ENCODE results near the gene FBXW11.
A peak's percentile ranks its signal among the peaks of the same experiment; 100 is the strongest.

FBXW11 gene

DNA sequence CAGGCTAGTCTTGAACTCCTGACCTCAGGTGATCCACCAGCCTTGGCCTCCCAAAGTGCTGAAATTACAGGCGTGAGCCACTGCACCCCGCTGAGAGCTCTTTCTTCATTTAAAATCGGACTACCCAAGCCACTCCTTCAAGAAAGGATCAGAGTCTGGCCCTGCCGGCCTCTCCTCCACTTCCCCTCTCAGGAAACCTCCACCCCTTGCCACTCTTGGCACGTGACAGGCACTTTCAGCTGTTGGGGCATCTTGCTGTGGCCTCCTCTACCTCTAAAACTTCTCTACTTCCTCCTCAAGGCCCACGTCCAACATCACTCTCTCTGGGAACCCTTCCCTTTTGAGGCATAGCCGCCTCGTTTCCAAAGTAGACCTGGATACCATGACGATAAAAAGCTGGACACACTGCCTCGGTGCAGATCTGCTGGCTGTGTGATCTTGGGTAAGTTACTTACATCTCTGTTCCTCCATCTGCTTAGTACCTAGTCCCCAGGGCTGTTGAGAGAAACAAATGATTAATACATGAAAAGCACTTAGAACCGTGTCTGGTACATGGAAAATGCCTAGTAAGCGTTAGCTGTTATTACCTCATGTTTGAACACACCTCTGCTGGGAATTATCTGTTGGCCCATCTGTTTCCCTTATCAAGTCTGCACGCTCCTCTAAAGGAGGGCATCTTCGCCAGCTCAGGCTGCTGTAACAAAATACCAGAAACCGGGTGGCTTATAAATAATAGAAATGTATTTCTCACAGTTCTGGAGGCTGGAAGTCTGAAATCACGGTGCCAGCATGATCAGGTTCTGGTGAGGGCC is 165.5 kb downstream of the FBXW11 start:
- no peaks in the 10 kb centered on the region for H3K27me3 ChIP-seq (ENCODE audit: insufficient read depth, poor library complexity, severe bottlenecking)
- peak overlapping the region; percentile 71 for H3K27ac ChIP-seq (replicated peaks)
- peak; percentile 90 to 96 for DNase-seq (ENCODE audit: low read depth in 1 of 2, low spot score in 1 of 2)
- H3K4me3 ChIP-seq (replicated peaks; ENCODE audit: insufficient read depth, low read length) = no peak overlapping the region
- TF ChIP-seq SPI1 (IDR thresholded peaks at IDR 0.05; ENCODE audit: borderline replicate concordance, low read depth) = peak; percentile 96
- no peak for TF ChIP-seq REST (IDR thresholded peaks at IDR 0.05; ENCODE audit: insufficient replicate concordance, low read depth)
- peak; percentile 33; the same call in 1 of the 2 replicates for TF ChIP-seq POLR2AphosphoS5 (IDR thresholded peaks at IDR 0.05; ENCODE audit: low read depth)
- no peak for TF ChIP-seq CTCF (IDR thresholded peaks at IDR 0.05; ENCODE audit: insufficient read depth, low read length)
- no peak for TF ChIP-seq GABPA (IDR thresholded peaks at IDR 0.05; ENCODE audit: low read depth)

DNA sequence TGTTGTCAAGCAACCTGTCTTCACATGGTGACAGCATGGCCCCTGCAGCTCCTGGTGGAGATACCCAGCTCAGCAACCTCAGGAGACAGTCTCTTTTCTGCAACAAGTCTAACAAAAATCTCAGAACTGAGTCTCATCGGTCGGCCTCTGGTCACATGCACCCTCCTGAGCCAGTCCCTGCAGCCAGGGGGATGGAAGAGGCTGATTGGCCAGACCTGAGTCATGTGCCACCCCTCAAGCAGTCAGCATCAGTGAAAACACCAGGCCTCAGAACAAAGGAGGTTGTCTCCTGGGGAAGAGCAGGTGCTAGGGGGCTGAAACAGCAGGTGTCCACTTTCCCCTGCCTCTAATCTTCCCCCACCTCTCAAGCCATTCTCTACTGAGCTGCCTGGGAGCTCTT is 166.4 kb downstream of the FBXW11 start:
- peak overlapping the region; percentile 71 for H3K27ac ChIP-seq (replicated peaks)
- H3K27me3 ChIP-seq (ENCODE audit: insufficient read depth, poor library complexity, severe bottlenecking) = no peaks in the 10 kb centered on the region
- TF ChIP-seq POLR2AphosphoS5 (IDR thresholded peaks at IDR 0.05; ENCODE audit: low read depth) (no peak), CTCF (IDR thresholded peaks at IDR 0.05; ENCODE audit: insufficient read depth, low read length) (no peak), REST (IDR thresholded peaks at IDR 0.05; ENCODE audit: insufficient replicate concordance, low read depth) (no peak), GABPA (IDR thresholded peaks at IDR 0.05; ENCODE audit: low read depth) (no peak), SPI1 (IDR thresholded peaks at IDR 0.05; ENCODE audit: borderline replicate concordance, low read depth) (no peak)
- no peak overlapping the region for H3K4me3 ChIP-seq (replicated peaks; ENCODE audit: insufficient read depth, low read length)
- DNase-seq (ENCODE audit: low read depth in 1 of 2, low spot score in 1 of 2) = peak in 1 of 2 experiments; percentile 52

GRCh38 chr5:171839112-171839511 is 167.3 kb downstream of the FBXW11 start:
- Histone ChIP-seq H3K27me3 (ENCODE audit: insufficient read depth, poor library complexity, severe bottlenecking) (no peaks in the 10 kb centered on the region), H3K27ac (replicated peaks) (no peak overlapping the region), H3K4me3 (replicated peaks; ENCODE audit: insufficient read depth, low read length) (no peak overlapping the region)
- DNase-seq (ENCODE audit: low read depth in 1 of 2, low spot score in 1 of 2) = no peak
- TF ChIP-seq CTCF (IDR thresholded peaks at IDR 0.05; ENCODE audit: insufficient read depth, low read length) (no peak), SPI1 (IDR thresholded peaks at IDR 0.05; ENCODE audit: borderline replicate concordance, low read depth) (no peak), GABPA (IDR thresholded peaks at IDR 0.05; ENCODE audit: low read depth) (no peak), REST (IDR thresholded peaks at IDR 0.05; ENCODE audit: insufficient replicate concordance, low read depth) (no peak), POLR2AphosphoS5 (IDR thresholded peaks at IDR 0.05; ENCODE audit: low read depth) (no peak)
